Esophagus muscularis mucosa (tissue), 3 donors: Measurements from ENCODE around the gene SLC24A3.

Experiments
- CTCF ChIP-seq, 3 experiments: fragments of 200-600 bp in 2 of 3; fragments of 450-650 bp in 1 of 3; sonication (generic) in 2 of 3; IDR thresholded peaks; one replicate each; pipeline ENCODE4 v1.5.1; 2017 to 2019; ENCODE audit warnings: antibody characterized with exemption in 3 of 3, mild to moderate bottlenecking in 2 of 3, moderate library complexity in 1 of 3
- POLR2A ChIP-seq: fragments of 450-650 bp; IDR thresholded peaks from one replicate; pipeline ENCODE4 v1.6.1; 2017; ENCODE audit warnings: antibody characterized with exemption, moderate library complexity, mild to moderate bottlenecking, low read depth

- TF ChIP-seq CTCF (IDR thresholded peaks at IDR 0.05) (no peak), POLR2A (no peak)
Measured at GRCh38 chr20:19275038-19275629, 62.7 kb downstream of the SLC24A3 start.
